CD4-positive, alpha-beta memory T cell (primary cell): ENCODE measurements around the gene C6orf62. TPM values are rescaled to one million over a fixed set of nuclear protein-coding genes. Genes with fewer than 3 reads are reported as not detected.
"Not testable (repeated sequence)": the region's sequence is repeated elsewhere in the genome, so short reads cannot be mapped to it uniquely, and the experiment has no call there.

Source experiments
- CTCF ChIA-PET: fragments of 350-600 bp; sonication (Branson Sonifier 250); formaldehyde crosslinking; loops from one replicate; lab custom pipeline; 2021; ENCODE audit warnings: inconsistent platforms; ENCODE audit not compliant: partially characterized antibody; lab: Charles Lee
- POLR2A ChIA-PET: fragments of 350-600 bp; sonication (Branson Sonifier 250); formaldehyde crosslinking; loops from one replicate; lab custom pipeline; 2021; ENCODE audit not compliant: partially characterized antibody; lab: Charles Lee
- DNase-seq, 5 donors: peaks; one replicate each; pipeline versions ENCODE4 v3.0.0 to v3.0.0-alpha.2; 2020 to 2022; ENCODE audit warnings: mixed read lengths in 1 of 5
- H3K27ac ChIP-seq: one replicate; pipeline ENCODE4 v1.7.0; 2013; ENCODE audit warnings: low read depth, low read length
- H3K27me3 ChIP-seq: 2 replicates; pipeline ENCODE4 v1.7.0; 2013; ENCODE audit warnings: mild to moderate bottlenecking, low read length, moderate library complexity; ENCODE audit not compliant: insufficient read depth
- H3K36me3 ChIP-seq: 2 replicates; pipeline ENCODE4 v1.7.0; 2013; ENCODE audit warnings: mild to moderate bottlenecking, low read length, moderate library complexity; ENCODE audit not compliant: insufficient read depth
- H3K4me1 ChIP-seq: 2 replicates; pipeline ENCODE4 v1.7.0; 2013; ENCODE audit warnings: mild to moderate bottlenecking, low read length, moderate library complexity; ENCODE audit not compliant: insufficient read depth
- H3K4me3 ChIP-seq, 2 donors: one replicate each; pipeline ENCODE4 v1.7.0; 2013; ENCODE audit warnings: low read length in 2 of 2, mild to moderate bottlenecking in 1 of 2
- H3K9me3 ChIP-seq, 2 donors: one replicate each; pipeline ENCODE4 v1.7.0; 2013; ENCODE audit warnings: low read length in 2 of 2, control low read depth in 1 of 2; ENCODE audit not compliant: control insufficient read depth in 1 of 2
- H3K27ac Mint-ChIP-seq, 7 donors: one replicate each; pipeline ENCODE4 v1.8.0; 2020 to 2021; ENCODE audit warnings: mixed read lengths in 7 of 7, mild to moderate bottlenecking in 6 of 7, inconsistent platforms in 3 of 7, moderate library complexity in 3 of 7
- H3K27me3 Mint-ChIP-seq, 2 donors: one replicate each; pipeline ENCODE4 v1.8.0; 2020 to 2021; ENCODE audit warnings: mixed read lengths in 2 of 2
- H3K36me3 Mint-ChIP-seq, 2 donors: one replicate each; pipeline ENCODE4 v1.8.0; 2020 to 2021; ENCODE audit warnings: mixed read lengths in 2 of 2, inconsistent platforms in 1 of 2, mild to moderate bottlenecking in 1 of 2
- H3K4me1 Mint-ChIP-seq, 4 donors: one replicate each; pipeline ENCODE4 v1.8.0; 2020 to 2021; ENCODE audit warnings: mixed read lengths in 4 of 4, mild to moderate bottlenecking in 1 of 4
- H3K4me3 Mint-ChIP-seq, 8 donors: one replicate each; pipeline ENCODE4 v1.8.0; 2020 to 2021; ENCODE audit warnings: mixed read lengths in 8 of 8, mild to moderate bottlenecking in 7 of 8, moderate library complexity in 6 of 8, inconsistent platforms in 3 of 8
- H3K9me3 Mint-ChIP-seq, 8 donors: one replicate each; pipeline ENCODE4 v1.8.0; 2020 to 2021; ENCODE audit warnings: mixed read lengths in 8 of 8, mild to moderate bottlenecking in 5 of 8, inconsistent platforms in 3 of 8, moderate library complexity in 1 of 8
- intact Hi-C: fragments of 100-400 bp; cut with micrococcal nuclease; formaldehyde crosslinking; loops from one replicate; pipeline ENCODE4 v1.15.1; 2023
- polyA plus RNA-seq, 2 donors: library from polyadenylated mRNA; unstranded; fragments of 300-500 nt; fragmentation: Illumina TruSeq; gene quantifications; one replicate each; pipeline ENCODE4 v1.2.3, GENCODE V29; 2021
- total RNA-seq, 2 experiments: library from RNA; stranded (reverse); gene quantifications; one replicate each; pipeline ENCODE4 v1.2.3, GENCODE V29; 2021

C6orf62 gene
- total and polyA plus RNA-seq, 4 experiments from 2014 or later: 90.1 to 176 (median 149) TPM

GRCh38 chr6:24664046-24664987, 54.6 kb downstream of the C6orf62 start:
- H3K27ac Mint-ChIP-seq: peak overlapping the region in 4 of 7 donors; percentile 8 to 97 (median 71)
- peaks cover 47% of the 10 kb centered on the region for H3K4me1 ChIP-seq
- no peak for DNase-seq
- H3K4me3 ChIP-seq: no peak overlapping the region
- no peak overlapping the region for H3K27ac ChIP-seq
- peaks cover 14% of the 10 kb centered on the region for H3K36me3 ChIP-seq
- no peaks in the 10 kb centered on the region for H3K27me3 ChIP-seq
- no peaks in the 10 kb centered on the region for H3K9me3 ChIP-seq
- no peaks in the 10 kb centered on the region for H3K27me3 Mint-ChIP-seq
- ChIA-PET POLR2A (interaction anchor here (0.6 to 3.4 kb wide), 3 partner anchors 18 to 58 kb away, joined by 3 to 45 read pairs (median 31); partner anchors contain the start of genes C6orf62 and KIAA0319), CTCF (interaction anchor here (3.9 kb wide), 1 partner anchor 82 kb away, joined by 36 read pairs; no protein-coding TSS in a partner anchor)
- H3K4me1 Mint-ChIP-seq: peaks cover 44 to 92% (median 61%) of the 10 kb centered on the region in 4 donors
- H3K9me3 Mint-ChIP-seq: peaks cover 0 to 3% (median 0%) of the 10 kb centered on the region in 8 donors
- peak overlapping the region in 7 of 8 donors; percentile 1 to 100 (median 99) for H3K4me3 Mint-ChIP-seq
- intact Hi-C loops: loop anchor here (10.0 kb wide), 1 partner anchor 170 kb away; the partner anchor contains the start of gene ALDH5A1
- peaks cover 31 to 67% of the 10 kb centered on the region in 2 donors for H3K36me3 Mint-ChIP-seq

GRCh38 chr6:24663189-24663588, 55.8 kb downstream of the C6orf62 start:
- intact Hi-C loops: loop anchor here (10.0 kb wide), 1 partner anchor 168 kb away; the partner anchor contains the start of gene ALDH5A1
- Mint-ChIP-seq H3K4me1 (peaks cover 40 to 85% (median 62%) of the 10 kb centered on the region in 4 donors), H3K4me3 (peak overlapping the region in 1 of 8 donors; percentile 7)

GRCh38 chr6:24662236-24662635, 56.7 kb downstream of the C6orf62 start:
- H3K27ac ChIP-seq: no peak overlapping the region
- H3K36me3 ChIP-seq: peaks cover 14% of the 10 kb centered on the region
- intact Hi-C loops: loop anchor here (10.0 kb wide), 1 partner anchor 167 kb away; the partner anchor contains the start of gene ALDH5A1
- Mint-ChIP-seq H3K27ac (no peak overlapping the region), H3K4me1 (peaks cover 39 to 83% (median 62%) of the 10 kb centered on the region in 4 donors), H3K9me3 (no peaks in the 10 kb centered on the region), H3K4me3 (peak overlapping the region in 1 of 8 donors; percentile 2), H3K36me3 (peaks cover 41 to 84% of the 10 kb centered on the region in 2 donors), H3K27me3 (no peaks in the 10 kb centered on the region)
- peaks cover 33% of the 10 kb centered on the region for H3K4me1 ChIP-seq
- no peak for DNase-seq
- no peaks in the 10 kb centered on the region for H3K27me3 ChIP-seq
- H3K9me3 ChIP-seq: no peaks in the 10 kb centered on the region
- no peak overlapping the region for H3K4me3 ChIP-seq
- POLR2A ChIA-PET: no interaction called here
- CTCF ChIA-PET: no interaction called here

More at GRCh38 chr6:24663189-24663588, 55.8 kb downstream of the C6orf62 start:
- ChIA-PET POLR2A (no interaction called here), CTCF (no interaction called here)
- Mint-ChIP-seq H3K36me3 (peaks cover 34 to 79% of the 10 kb centered on the region in 2 donors), H3K27ac (peak overlapping the region in 1 of 7 donors; percentile 89), H3K9me3 (no peaks in the 10 kb centered on the region), H3K27me3 (no peaks in the 10 kb centered on the region)
- H3K9me3 ChIP-seq: no peaks in the 10 kb centered on the region
- peaks cover 42% of the 10 kb centered on the region for H3K4me1 ChIP-seq
- no peaks in the 10 kb centered on the region for H3K27me3 ChIP-seq
- peaks cover 14% of the 10 kb centered on the region for H3K36me3 ChIP-seq
- H3K4me3 ChIP-seq: no peak overlapping the region
- no peak overlapping the region for H3K27ac ChIP-seq
- DNase-seq: no peak

GRCh38 chr6:24661759-24662158, 57.2 kb downstream of the C6orf62 start:
- H3K9me3 ChIP-seq, H3K4me3 ChIP-seq, H3K4me3 Mint-ChIP-seq, CTCF ChIA-PET, POLR2A ChIA-PET, H3K27me3 ChIP-seq, H3K27ac ChIP-seq, H3K9me3 Mint-ChIP-seq, DNase-seq, H3K27me3 Mint-ChIP-seq: not testable (repeated sequence)
- Mint-ChIP-seq H3K27ac (peak overlapping the region in 2 of 7 donors; percentile 30 to 57), H3K4me1 (peaks cover 38 to 79% (median 62%) of the 10 kb centered on the region in 4 donors), H3K36me3 (peaks cover 41 to 83% of the 10 kb centered on the region in 2 donors)
- intact Hi-C loops: loop anchor here (10.0 kb wide), 1 partner anchor 167 kb away; the partner anchor contains the start of gene ALDH5A1
- Histone ChIP-seq H3K36me3 (peaks cover 17% of the 10 kb centered on the region), H3K4me1 (peaks cover 33% of the 10 kb centered on the region)

GRCh38 chr6:24660105-24660504, 58.8 kb downstream of the C6orf62 start:
- ChIA-PET CTCF (no interaction called here), POLR2A (no interaction called here)
- Histone ChIP-seq H3K36me3 (peaks cover 18% of the 10 kb centered on the region), H3K27ac (no peak overlapping the region), H3K4me3 (no peak overlapping the region), H3K27me3 (no peaks in the 10 kb centered on the region), H3K4me1 (peaks cover 31% of the 10 kb centered on the region), H3K9me3 (no peaks in the 10 kb centered on the region)
- Mint-ChIP-seq H3K4me1 (peaks cover 42 to 79% (median 62%) of the 10 kb centered on the region in 4 donors), H3K4me3 (no peak overlapping the region), H3K9me3 (no peaks in the 10 kb centered on the region), H3K27me3 (no peaks in the 10 kb centered on the region), H3K27ac (no peak overlapping the region), H3K36me3 (peaks cover 45 to 81% of the 10 kb centered on the region in 2 donors)
- intact Hi-C loops: loop anchor here (10.0 kb wide), 1 partner anchor 165 kb away; the partner anchor contains the start of gene ALDH5A1
- no peak for DNase-seq

GRCh38 chr6:24659561-24659960, 59.4 kb downstream of the C6orf62 start:
- Mint-ChIP-seq H3K27me3 (no peaks in the 10 kb centered on the region), H3K27ac (peak overlapping the region in 1 of 7 donors; percentile 29), H3K4me3 (no peak overlapping the region), H3K36me3 (peaks cover 41 to 79% of the 10 kb centered on the region in 2 donors), H3K9me3 (no peaks in the 10 kb centered on the region), H3K4me1 (peaks cover 37 to 74% (median 57%) of the 10 kb centered on the region in 4 donors)
- Histone ChIP-seq H3K27me3 (no peaks in the 10 kb centered on the region), H3K27ac (no peak overlapping the region), H3K9me3 (no peaks in the 10 kb centered on the region), H3K4me1 (peaks cover 27% of the 10 kb centered on the region), H3K4me3 (no peak overlapping the region), H3K36me3 (peaks cover 18% of the 10 kb centered on the region)
- POLR2A ChIA-PET: no interaction called here
- DNase-seq: no peak
- intact Hi-C loops: no loop called here
- CTCF ChIA-PET: interaction anchor here (2.1 kb wide), 1 partner anchor 78 kb away, joined by 8 read pairs; no protein-coding TSS in a partner anchor
